Kasumi-1 (cell line): ENCODE data around the gene RAB22A.

Experiments used
- DNase-seq, 2 experiments: peaks; one replicate each; lab custom pipeline; 2025; lab: John Stamatoyannopoulos, UW

RAB22A gene, protein sequence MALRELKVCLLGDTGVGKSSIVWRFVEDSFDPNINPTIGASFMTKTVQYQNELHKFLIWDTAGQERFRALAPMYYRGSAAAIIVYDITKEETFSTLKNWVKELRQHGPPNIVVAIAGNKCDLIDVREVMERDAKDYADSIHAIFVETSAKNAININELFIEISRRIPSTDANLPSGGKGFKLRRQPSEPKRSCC

DNA sequence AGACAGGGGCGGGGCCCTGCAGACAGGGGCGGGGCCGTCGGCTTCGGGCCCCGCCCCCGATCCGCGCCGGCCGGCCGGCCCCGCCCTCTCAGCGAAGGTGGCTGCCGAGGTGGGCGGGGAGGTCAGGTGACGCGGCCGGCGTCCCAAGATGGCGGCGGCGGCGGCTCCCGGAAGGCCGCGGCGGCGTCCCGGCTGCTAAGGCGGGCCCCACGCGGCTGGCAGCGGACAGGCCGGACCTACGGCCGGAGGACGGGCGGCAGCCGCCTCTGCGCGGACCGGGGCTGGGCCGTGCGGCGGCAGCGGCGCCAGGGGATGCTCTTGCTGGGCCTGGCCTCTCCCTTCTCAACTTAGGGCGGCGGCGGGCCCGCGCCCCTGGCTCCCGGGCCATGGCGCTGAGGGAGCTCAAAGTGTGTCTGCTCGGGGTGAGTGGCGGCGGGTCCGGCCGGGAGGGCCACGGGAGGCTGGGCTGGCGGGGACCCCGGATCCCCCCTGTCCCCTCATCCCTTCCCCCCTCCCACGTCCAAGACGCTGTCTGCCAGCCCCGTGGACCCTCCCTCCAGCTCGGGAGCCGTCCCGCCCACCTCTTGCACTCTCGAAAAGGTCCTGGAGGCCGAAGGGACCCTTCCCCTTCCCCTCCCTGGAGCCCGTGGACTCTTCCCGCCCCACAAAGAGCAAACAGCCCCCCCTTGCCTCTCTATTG is at the start of gene RAB22A:
TSS of gene RAB22A (plus strand) at position 125 of the 700 bp plus-strand sequence. CDS start at position 387, 262 bp downstream.
- DNase-seq: peak; percentile 42 to 56

DNA sequence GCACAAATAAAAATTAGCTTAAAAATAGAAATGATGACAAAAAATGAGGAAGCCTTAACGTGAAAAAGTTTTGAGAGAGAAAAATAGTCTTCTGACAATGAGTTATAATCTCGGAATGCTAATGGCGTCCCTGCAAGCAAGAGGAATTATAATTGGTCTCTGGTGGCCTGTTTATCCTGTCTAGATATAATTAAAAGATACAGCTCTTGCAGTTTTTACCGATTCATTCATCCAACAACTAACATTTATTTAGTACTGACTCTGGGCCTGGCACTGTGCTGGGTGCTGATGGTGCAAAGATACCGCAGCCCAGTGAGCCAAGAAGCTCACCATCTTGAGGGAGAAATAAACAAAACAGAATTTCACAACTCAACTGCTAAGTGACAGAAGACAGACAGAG is 49.5 kb upstream of the RAB22A start:
- DNase-seq: no peak

DNA sequence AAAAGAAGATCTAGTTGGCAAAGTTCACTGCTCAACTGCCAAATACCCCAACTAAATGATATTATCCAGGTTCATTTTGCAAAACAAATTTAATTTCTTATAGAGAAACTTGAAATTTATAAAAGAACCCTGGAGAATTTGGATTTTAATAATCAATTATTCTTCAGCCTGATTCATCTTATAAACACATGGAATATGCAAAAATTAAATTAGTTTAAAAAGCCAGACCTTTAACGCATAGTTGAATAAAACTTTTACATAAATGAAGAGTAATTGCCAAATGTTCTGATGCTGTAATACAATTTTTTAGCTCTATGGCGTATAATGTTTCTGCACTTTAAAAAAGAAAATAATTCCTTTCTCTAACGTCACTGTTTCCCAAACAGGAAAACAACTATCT is 47.9 kb upstream of the RAB22A start:
- DNase-seq: no peak

DNA sequence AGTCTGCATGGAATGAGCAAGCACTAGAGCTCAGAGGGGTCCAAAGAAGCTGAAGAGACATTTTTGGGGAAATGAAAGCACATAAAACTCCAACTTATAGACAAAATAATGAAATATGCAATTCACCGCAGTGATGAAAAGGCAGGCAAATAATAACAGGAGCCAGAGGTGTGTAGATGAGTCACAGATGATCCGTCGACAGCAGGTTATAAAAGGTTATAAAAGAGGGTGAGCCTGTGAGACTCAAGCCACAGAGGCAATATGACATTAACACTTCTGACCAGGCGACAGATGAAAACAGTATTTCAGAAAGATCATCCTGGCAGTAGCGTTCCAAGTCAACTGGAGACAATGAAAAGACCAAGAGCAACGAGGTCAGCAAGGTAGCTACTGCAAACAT is 45.2 kb upstream of the RAB22A start:
- no peak for DNase-seq

DNA sequence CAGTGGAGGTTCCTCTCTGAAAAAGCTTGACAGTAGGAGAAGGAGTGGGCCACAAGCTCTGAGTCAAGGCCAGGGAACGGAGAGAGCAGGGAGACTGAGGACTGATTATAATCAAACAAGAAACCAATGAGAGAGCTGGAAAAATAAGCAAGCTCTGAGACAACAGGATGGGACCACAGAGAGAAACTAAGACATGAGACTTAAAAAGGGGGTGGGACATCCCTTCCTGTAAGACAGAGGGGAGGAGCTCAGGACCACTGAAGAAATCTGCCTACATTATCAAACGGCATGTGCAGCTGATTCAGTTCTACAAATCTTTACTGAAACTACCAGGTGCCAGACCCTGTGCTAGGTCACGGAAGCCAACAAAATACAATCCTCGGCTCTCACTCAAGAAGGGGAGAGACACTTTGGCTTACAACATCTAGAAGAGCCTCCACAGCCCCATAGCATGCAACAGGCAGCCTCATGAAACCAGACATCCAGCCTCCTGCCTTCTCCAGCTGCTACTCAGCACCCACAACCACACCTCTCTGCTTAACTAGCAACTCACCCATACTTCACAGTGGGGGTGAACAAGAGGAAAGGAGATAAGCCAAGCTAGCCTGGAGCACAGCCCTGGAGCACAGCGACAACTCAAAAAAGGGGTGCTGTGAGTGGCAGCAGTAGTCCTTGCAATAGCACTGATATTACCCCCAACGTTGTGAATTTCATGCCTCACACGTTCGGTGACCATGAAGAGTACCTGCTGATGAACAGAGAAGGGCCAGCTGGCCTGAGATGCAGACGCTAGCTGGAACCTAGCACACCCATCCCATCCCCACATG is 41.9 kb upstream of the RAB22A start:
- no peak for DNase-seq

DNA sequence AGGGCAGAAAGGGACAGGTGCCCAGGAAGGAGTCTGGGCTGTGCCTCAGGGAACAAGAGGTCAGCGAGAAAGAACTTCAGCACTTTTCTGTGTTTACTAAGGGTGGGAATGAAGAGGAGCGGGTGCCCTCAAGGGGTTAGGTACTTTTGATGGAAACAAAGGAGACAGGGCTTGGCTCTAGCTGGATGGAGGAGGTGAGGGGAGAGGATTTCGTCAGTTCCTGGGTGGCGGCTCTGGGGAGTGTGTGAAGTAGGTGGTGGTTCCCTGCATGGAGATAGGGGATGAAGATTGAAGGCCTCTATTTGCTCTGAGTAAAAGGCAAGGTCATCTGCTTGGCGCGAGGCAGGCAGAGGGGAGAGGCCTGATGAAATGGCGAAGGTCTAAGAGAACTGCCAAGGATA is 41.1 kb upstream of the RAB22A start:
- DNase-seq: no peak

DNA sequence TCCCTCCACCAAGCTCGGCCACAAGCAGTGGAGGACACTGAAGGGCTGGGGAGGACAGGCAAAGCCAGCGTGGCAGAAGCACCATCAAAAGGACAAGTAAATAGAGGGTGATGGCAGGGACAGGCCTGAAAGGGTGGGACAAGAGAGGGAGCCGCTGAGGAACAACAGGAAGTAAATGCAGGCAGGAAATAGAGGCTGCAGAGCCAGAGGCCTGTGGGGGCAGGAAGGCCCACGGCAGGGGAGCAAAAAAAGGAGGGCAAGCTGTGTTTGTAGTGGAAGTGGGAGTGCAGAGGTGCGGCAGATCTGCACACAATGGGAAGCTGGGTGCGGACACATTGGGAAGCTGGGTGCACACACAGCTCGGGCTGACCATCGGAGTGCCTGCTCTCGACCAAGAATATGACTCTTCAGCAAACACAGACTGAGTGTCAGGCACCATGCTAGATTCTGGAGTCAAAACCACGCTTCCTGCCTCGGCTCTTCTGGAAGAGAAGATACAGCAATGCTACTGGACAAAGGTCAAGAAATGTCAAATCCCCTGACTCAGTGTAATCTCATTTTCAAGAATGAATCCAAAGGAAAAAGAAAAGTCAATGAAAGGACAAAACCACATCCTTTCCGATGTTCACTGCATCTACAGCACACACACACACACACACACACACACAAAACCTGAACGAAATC is 40.4 kb upstream of the RAB22A start:
- DNase-seq: peak; percentile 42 to 48

DNA sequence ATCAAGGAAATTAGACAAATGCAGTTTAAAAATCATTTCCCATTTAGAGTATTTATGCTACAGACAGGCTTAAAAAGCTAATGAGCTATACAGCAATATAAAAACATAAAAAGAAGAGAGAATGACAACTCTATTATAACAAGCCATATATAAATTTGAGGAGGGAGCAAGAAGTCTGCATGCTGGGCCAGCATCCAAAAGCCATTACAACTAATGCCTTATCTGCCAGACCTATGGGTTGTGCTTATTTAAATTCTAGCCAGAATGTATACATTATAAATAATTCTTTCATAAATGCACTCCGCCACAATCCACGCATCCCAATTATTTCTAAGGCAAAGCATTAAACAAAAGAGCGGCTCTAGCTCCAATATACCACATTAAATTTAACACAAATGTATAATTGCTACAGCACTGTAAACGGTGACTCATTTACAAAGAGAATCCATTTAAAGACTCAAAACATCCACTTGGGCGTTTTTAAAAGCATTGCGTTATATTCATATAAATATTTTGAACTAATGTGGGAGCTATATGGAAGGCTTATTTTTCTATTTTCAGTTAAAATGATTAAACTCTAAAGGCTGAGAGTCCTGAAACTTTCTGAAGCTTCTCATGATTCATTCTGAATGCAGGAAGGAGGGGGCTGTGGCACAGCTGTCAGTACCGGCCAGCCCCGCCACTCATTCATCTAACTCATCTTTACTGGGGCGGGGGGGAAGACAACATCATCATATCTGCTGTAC is 37.7 kb upstream of the RAB22A start:
- DNase-seq: no peak

DNA sequence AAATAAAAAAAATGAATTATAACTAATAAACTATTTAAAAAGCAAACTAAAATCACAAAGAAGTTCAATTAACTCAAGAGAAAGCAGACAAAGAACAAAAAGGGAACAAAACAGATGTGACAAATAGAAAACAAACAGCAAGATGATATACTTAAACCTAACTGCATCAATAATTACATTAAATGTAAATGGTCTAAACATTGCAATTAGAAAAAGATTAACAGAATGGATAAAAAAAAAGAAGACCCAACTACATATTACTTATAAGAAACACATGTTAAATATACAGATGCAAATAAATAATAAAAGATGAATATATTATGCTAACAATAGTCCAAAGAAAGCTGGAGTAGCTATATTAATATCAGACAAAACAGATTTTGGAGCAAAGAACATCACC is 35.1 kb upstream of the RAB22A start:
- no peak for DNase-seq

DNA sequence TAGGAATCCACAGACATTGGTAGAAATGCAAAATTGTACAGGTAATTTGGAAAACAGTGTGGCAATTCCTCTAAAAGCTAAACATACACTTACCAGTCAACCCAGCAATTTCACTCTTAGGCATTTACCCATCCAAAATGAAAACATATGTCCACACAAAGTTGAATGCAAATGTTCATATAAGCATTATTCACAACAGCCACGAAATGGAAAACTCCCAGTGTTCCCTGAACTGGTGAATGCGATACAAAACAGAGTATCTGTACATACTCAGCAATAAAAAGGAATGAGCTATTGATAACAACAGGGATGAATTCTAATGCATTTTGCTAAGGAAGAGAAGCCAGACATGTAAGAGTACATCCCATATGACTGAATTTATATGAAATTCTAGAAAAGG is 32.4 kb upstream of the RAB22A start:
- DNase-seq: no peak

DNA sequence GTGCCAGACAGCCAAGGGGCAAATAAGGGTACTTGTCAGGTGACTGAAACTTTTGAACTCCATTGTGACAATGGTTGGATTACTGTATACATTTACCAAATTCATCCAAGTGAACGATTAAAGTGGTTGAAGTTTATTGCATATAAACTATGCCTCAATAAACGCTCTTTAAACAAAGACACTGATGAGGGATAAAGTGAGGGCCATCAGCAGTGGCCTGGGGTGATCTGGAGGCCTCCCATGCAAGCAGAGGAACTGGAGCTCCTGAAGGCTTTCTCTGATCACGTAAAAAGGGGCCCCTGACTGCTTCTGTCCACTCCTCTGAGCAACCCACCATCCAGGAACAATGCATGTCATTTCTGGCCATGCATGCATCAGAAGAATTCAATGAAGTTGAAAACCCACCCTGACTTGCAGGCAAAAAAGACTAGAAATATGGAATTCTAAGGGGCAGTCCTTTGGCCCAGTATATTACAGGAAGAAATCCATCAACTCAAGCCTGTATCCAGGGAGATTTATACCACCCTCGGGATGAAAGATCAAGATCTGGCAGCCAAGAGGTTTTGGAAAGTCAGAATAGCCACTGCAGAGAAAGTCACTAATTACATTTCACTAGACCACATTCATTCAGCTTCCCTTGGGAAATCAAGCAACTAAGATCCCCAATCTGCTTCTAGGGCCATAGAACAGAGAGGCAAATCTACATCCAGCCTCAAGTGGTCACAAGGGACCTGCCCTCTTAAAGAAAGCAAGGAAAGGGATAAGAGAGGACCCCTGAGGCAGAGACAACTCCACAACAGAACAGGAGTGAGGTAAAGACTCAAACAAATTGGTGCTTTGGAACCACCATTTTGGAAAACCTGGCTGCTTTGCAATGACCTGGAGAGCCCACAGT is 31.7 kb upstream of the RAB22A start:
- DNase-seq: no peak

DNA sequence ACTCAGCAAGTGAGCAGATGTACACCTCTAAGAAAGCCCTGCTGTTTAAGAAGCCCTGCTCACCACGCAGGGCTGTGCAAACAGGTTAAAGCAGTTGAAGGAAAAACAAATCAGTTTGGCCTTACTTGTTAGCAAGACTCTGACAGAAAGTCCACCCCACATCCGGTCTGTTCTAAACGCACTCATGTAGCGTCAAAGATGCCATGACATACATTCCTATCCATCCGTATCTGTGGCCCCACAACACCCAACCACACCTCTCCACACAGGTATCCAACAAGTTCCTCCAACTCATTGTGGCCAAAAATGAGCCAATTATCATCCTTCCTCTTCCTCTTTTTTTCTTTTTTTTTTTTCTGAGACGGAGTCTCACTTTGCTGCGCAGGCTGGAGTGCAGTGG is 22.8 kb upstream of the RAB22A start:
- DNase-seq: no peak

DNA sequence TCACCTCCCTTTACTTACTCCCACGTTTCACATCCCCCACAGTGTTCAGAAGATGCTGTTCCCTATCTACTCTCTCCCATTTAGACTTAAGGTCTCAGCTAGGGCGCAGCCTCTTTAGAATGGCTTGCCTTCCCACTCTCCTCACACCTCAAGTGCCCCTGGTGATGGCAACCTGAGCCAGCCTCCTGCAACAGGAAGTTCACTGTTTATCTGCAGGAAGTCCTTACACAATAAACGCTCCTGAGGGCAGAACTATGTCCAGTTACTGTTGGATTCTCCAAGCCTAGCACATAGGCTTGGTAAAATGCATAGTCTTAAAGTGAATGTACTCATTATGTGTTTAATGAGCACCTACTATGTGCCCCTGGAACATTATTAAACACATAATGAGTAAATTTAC is 21.9 kb upstream of the RAB22A start:
- peak in 1 of 2 experiments; percentile 6 for DNase-seq

DNA sequence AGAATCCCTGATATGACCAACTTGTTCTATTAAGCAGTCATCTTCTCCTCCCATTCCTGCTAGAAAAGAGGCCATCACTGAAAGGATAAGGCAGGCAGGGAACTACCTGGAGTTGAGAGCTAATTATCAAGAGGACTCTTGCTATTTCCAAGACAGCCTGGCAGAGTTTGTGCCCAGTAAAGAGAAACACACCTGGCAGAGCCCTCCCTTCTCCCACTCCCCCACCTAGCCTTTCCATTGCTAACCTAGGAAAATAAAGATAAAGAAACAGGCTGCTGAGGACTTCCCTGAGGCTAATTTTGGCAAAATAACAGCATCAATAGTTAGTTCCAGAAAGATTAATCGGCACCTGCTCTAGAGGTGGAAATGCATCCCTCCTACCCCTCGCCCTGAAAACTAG is 20.4 kb upstream of the RAB22A start:
- DNase-seq: no peak

DNA sequence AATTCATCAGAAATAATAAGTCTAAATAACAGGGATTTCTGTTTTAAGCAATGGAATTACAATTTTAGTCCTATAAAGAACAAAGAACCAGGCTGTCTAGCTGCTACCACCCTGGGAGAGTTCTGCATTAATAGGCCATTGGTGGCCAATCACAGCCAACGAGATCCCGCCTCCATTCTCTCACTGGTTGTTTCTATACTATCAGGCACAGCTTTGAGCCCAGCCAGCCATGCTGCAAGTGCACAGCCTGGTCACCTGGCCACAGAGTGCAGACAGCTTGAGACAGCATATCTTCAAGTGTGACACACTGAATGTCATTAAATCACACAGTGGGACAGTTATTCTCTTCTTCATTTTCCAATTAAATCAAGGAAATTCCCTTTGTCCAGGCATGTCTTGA is 16.1 kb upstream of the RAB22A start:
- no peak for DNase-seq

DNA sequence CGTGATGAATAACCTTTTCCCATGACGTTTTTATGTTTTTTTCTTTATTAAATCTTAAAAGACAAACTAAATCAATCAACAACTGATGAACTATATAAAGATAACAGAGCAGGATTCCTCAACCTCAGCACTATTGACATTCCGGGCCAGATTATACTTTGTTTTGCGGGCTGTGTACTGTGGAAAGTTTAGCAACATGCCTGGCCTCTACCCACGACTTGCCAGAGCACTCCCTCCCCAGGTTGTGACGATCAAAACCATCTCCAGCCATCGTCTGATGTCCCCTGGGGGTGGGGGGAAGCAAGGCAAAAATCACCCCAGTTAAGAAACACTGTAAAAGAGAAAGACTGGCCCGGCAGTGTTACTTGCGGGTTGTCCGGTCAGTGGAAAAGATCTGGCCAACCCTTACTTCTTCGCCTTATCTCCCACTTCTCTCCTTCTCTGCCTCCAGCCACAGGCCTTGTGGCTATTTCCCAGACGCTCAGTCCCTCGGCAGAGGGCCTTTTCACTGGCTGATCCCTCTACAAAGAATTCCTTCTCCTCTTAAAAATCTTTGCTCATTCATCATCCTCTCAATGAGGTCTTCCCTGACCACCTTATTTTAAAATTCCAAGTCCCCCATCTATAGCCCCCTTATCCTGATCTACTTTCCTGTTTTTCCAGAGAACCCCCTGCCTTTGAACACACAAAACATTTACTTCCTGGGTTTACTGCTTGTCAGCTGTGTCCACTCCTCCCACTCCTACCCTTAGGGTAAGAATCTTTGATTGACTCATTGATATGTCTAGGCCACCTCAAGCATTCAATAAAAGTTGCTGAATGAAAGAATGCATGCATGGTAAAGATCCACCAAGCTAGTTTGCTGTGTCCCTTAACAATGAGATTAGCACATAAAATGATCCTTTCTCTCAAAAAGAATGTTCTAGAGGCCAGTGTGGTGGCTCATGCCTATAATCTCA is 14.7 kb upstream of the RAB22A start:
- no peak for DNase-seq

DNA sequence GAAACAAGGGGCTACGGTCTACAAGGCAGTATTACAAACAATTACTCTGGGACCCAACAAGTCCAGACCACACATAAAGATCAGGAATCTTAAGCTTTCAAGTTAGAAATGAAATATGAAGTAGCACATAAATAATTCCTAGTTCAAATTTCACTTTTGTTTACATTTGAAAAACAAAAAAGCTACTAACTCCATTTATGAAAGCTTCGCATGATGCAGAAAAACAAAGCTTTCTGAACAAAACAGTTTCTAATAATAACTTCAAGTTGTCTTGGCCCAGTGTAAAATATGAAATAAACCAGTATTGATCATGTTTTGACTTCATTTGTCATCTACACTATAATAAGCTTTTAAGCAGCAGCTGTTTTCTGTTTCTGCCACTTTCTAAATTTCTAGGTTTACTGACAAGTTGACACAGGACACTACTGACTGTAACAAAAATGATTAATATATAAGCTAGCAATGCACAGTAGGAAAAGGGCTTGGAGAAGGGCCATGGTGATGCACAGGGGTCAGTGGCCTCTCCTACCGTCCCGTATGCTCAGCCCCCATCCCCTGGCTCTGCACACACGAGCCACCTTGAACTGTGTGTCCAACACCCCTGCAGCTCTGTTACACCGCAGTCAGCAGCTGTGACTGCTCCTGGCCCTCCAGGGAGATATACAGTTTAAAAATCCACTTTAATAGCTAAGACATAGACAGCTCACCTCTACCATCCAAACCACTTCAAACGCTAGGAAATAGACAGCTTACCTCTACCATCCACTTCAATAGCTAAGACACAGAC is 13.3 kb upstream of the RAB22A start:
- DNase-seq: no peak

DNA sequence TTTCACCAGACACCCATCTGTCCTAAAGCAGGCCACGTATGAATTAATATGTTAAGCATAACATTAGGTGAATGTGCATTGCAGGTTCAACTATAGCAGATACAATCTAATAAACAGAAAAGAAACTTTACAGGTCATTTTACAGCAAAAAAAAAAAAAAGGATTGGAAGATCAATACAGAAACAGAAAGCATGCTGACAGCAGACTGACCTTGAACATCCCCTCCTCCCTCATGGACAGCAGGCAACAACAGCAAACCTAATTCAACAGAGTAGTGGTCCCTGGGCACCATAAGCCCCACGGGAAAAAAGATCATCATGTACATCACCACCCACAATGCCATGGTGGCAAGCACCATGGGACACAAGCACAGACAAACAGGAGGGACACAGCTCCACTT is 12.1 kb upstream of the RAB22A start:
- DNase-seq: no peak

DNA sequence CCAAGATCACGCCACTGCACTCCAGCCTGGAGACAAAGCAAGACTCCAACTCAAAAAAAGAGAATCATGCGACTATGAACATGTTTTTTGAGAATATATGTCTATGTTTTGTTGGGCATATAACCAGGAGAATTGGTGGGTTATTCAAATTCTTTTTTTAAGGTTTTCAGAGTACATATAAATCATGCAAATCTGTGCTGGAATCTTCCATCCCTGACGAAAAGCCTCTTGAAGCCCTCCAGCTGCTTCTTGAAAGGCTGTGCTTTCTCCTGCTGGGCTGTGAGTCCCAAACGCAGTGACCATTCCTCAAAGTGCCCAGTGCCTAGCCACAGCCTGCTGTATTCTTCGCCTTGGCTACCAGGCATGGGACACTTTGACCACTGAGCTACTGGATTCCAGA is 9.2 kb upstream of the RAB22A start:
- no peak for DNase-seq
